ENCODE data around the gene SLC16A3.

SLC16A3 gene

GRCh38 chr17:82236142-82236971, 7.5 kb downstream of the SLC16A3 start:
- DNase-seq (ENCODE audit: low read depth in 2 of 2) = peak; percentile 50 to 62

DNA sequence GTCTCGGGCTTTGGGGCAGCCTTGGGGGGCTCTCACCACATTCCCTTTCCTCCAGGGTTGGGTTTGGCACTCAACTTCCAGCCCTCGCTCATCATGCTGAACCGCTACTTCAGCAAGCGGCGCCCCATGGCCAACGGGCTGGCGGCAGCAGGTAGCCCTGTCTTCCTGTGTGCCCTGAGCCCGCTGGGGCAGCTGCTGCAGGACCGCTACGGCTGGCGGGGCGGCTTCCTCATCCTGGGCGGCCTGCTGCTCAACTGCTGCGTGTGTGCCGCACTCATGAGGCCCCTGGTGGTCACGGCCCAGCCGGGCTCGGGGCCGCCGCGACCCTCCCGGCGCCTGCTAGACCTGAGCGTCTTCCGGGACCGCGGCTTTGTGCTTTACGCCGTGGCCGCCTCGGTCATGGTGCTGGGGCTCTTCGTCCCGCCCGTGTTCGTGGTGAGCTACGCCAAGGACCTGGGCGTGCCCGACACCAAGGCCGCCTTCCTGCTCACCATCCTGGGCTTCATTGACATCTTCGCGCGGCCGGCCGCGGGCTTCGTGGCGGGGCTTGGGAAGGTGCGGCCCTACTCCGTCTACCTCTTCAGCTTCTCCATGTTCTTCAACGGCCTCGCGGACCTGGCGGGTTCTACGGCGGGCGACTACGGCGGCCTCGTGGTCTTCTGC, 8.4 kb downstream of the SLC16A3 start:
- DNase-seq (ENCODE audit: low read depth in 2 of 2) = no peak

- DNase-seq (ENCODE audit: low read depth in 2 of 2) = no peak
These were observed 9.1 kb downstream of the SLC16A3 start for GRCh38 chr17:82237746-82238471.

- peak; percentile 47 to 71 for DNase-seq (ENCODE audit: low read depth in 2 of 2)
These were observed 9.8 kb downstream of the SLC16A3 start for GRCh38 chr17:82238472-82239201.

- DNase-seq (ENCODE audit: low read depth in 2 of 2) = no peak
These were observed 10.6 kb downstream of the SLC16A3 start for GRCh38 chr17:82239401-82239925.

GRCh38 chr17:82239926-82240505, 11.2 kb downstream of the SLC16A3 start:
- DNase-seq (ENCODE audit: low read depth in 2 of 2) = no peak

GRCh38 chr17:82240506-82241182, 11.8 kb downstream of the SLC16A3 start:
- DNase-seq (ENCODE audit: low read depth in 2 of 2) = no peak

DNA sequence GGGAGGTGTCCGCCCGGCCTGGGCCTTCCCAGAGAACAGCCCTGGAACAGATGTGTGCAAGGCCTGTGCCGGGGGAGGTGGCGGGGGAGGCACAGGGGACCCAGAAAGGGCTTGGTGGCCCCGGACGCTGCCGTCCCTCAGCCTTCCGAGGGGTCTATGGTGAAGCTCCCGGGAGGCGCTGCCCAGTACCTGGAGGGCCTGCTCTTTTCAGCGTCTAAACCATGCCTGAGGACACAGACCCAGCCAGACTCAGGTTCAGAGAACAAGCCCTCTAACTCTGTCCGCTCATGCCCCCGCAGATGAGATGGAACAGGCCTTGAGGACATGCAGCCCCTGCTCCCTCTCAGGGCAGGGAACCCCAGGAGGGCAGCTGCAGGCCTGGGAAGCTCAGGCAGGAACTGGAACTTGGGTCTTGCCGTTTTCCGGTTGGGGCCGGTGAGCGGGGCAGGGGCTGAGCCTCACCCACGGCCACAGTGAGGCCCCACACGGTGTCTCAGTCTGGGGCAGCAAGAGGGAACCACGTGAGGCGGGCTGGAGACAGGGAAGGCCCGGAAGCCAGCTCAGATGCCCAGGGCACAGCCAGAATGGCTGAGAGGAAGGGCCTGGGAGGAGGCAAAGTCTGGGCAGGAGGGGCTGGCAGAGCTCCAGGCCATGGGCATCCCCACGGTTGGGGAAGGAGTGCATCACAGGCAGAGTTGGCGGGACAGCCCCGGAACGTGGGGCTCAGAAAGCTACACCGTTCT, 12.5 kb downstream of the SLC16A3 start:
- DNase-seq (ENCODE audit: low read depth in 2 of 2) = peak in 1 of 2 experiments; percentile 50

DNA sequence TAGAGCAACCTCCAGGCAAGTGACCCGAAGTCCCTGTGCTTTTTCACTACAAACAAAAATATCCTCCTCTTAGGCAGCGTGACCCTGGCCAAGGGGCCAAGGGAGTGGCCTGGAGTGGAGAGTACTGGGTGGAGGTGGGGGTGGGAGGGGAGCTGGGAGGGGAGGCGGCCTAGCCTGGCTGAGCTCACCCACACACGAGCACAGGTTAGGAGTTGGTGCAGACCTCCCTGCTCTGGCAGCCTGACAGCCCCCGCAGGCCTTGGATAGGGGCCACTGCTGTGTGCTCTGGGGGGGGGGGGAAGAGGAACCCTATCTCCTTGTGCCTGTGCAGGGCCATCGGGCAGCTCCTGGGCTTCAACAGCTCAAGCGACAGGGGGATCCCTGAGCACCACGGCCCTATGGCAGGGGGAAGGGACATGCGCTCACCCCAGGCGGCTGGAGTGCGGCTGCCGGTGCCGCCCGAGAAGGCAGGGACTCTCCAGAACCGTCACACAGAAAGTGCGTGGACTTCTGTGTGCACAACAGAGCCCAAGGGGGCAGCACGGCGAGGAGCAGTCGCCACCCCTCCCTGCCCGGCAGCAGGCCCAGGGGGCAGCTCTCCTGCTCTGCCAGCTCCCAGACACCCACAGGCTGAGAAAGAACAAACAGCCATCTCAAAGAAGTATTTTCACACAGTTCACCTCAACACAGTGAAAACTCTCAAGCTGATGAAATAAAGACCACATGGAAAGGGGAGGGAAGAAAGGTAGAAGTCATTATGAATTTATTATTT, 13.3 kb downstream of the SLC16A3 start:
- no peak for DNase-seq (ENCODE audit: low read depth in 2 of 2)

DNA sequence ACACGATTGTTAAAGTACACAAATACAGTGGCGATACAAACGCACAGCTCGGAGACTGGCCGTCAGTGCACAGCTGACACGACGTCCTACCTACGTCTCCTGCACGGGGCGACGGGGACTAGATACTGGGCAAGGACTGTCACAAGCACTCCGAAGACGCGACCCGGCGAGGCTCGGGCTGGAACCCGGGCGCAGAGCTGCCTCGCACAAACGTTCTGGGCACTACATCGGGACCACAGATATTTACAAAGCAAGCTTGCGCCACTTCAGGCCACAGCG, 13.8 kb downstream of the SLC16A3 start:
- no peak for DNase-seq (ENCODE audit: low read depth in 2 of 2)

DNA sequence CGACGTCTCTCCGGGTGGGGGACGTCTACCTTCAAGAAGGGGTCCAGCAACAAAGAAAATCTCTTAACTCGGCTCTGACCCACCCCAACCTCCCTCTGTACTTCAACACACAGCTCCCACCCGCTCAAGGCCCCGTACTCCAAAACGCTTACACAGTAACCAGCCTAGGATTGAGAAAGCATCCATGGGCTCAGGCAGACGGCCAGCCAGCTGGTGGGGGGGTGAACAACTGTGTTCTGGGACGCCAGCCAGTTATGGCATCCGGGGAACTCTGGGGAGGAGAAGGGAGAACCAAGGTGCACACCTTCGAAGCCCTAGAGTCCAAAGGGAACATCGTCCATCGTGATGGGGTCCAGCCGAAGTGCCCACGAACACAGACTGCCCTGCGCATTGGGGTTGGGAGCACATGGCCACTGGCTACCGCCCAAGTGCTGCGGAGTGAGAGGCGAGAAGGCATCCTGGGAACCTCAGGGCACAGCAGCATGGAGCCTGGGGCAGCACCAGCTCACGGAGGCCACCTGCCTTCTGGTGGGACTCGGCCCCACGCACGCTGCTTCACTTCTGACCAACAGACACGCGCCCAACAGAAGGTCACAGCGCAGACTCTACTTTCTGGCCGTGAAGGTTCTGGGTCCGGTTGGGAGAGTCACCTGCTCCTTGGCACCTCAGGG, 14.3 kb downstream of the SLC16A3 start:
- no peak for DNase-seq (ENCODE audit: low read depth in 2 of 2)

DNA sequence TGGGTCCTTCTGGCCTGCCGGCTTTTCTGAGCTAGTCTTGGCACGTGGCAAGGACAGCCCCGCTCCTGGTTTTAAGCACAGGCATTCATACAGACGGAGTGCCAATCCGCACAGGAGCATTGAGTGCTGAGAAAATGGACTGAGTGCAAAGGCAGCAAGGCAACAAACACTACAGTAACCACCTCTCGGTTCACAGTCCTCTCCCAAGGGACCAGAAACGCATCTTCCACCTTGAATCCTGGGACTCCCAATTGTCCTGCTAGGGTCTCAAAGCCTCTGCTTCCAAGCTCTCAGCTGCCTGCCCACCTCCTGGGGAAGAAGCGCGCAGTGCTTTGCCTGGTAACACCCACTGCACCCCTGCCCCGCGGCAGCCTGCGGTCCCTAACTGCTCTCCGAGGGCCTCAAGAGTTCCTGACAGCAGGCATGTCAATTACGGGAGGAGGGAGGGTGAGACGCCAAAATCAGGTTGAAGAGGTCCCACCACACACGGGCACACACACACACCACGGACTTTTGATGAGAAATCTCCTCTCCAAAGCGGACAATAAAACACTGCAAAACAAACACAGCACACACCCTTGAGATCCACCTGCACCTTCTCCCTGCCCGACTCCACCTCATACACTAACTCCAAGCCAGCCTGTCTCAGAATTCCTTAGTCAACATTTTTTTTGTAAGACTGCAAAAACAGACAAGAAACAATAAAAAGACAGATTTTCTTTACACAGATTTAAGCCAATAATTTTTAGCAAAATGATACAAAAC, 15.0 kb downstream of the SLC16A3 start:
- no peak for DNase-seq (ENCODE audit: low read depth in 2 of 2)

DNA sequence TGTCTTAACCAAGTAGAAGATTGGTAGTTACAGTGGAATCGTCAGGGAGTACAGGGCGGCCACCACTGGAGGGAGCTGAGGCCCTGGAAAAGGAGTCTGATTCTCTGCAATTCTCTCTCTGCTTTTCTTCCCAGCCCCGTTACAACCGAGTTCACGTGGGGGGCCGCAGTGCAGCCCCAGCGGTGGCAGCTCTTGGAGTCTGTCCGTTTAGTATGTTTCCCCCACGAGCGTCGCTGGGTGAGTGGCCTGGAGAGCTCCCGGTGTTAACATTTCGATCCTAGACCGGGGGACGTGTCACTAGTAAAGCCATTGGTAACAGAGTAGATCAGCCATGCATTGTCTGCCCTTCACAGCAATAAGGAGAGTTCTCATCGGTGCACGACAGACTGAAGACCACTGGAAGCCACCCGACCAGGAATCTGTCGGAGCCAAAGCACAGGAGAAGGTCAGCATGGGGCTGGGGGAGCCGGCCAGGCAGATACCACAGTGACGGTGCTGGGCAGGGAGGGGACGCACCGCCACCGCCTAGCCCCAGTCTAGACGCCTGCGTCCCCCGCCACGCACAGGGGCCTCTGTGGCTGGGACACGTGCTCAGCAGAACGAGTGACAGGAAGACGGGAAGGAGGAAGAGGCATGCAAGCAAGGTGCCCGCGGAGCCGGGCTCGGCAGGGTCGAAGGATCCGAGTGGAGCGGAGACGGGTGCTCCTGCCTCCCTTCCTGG, 15.7 kb downstream of the SLC16A3 start:
- no peak for DNase-seq (ENCODE audit: low read depth in 2 of 2)

DNA sequence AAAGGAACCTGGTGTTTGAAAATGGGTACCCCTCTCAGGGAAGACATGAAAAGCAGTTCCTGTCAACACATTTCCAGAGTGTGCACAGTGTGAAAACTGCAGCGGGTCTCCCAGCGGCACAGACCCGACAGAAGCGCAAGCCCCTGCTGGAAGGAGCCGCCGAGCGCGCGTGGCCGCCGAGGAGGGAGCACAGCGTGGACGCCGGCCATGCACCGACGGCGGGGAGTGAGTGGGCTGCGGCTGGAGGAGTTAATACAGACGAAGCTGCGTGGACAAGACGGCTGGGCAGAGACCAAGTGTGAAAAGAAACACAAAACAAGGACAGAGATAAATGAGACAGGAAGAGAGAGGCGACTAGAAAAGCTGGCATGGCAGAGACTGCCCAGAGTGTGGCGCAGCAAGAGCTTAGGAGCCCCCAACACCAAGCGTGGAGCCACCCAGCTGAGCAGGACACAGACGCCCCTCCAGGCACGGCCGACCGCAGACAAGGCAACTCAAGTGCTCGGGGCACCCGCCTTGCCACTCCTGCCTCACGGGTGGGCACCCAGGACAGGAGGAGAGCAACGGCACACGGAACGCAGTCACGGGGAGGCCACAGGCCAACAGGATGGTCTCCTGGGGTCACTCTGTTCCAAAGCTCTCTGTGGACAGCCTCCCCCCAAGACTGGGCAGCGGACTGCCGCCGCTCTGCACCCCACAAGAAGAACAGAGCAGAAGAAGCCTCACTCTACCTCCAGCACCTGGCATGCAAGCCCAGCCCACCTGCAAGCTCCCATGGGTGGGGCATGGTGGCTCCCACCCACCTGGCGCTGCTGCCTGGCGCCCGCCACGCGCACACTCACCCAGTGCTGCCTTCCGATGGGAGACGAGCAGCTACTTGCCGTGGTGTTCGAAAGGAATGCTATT, 16.5 kb downstream of the SLC16A3 start:
- no peak for DNase-seq (ENCODE audit: low read depth in 2 of 2)

- DNase-seq (ENCODE audit: low read depth in 2 of 2) = no peak
These were observed 17.2 kb downstream of the SLC16A3 start for GRCh38 chr17:82246040-82246364.

DNA sequence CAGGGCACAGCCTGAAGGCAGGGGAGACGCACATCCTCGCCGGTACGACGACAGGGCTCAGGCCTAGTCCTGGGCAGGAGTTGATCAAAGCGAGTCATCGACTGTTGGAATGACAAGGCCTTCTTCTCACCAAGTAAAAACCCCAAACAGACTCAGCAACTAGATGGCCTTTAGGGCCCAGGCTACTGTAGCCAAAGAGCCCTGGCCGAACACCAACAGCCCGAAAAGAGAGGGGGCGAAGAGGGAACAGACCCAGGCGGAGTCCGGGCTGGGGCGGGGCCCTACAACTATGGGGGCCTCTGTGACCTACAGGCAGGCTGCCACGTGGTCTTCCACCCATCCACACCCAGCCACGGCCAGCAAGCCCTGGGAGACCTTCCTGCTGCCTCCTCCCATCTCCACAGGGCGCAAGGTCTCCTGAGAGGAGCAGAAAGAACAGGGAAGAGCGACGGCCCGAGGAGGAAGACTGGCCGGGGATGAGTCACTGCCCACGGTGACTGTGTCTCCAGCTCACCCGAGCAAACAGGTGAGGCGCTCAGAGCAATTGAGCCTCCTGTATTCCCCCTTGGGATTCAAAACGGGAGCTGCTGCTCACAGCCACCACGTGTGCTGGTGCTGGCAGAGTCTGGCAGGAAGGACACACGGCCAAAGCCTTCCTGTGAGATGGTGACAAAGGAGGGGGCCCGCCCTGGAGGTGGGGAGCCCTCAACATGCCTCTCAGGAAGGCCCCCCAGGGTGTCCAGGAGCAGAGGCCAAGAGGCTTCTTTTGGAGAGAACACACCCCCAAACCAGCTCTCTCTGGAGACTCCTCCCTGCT, 17.7 kb downstream of the SLC16A3 start:
- DNase-seq (ENCODE audit: low read depth in 2 of 2) = no peak

Measured in stimulated activated CD4-positive, alpha-beta T cell treated with anti-CD3 and anti-CD28 coated beads, Interleukin-12 subunit alpha, Interleukin-12 subunit beta, amount 100 ng/mL, for 24 hours (primary cell).